RCC 7860 (cell line): Measurements from ENCODE around the gene CALCOCO2.
"Not testable (repeated sequence)": the region's sequence is repeated elsewhere in the genome, so short reads cannot be mapped to it uniquely, and the experiment has no call there.

Experiments used
- DNase-seq: peaks from one replicate; pipeline ENCODE4 v3.0.0-alpha.2; 2015; ENCODE audit warnings: low spot score
- FAIRE-seq: peaks from 2 replicates; lab custom pipeline; 2012; peaks lifted over from hg19 to GRCh38; lab: Jason Lieb, UNC

Gene CALCOCO2

DNA sequence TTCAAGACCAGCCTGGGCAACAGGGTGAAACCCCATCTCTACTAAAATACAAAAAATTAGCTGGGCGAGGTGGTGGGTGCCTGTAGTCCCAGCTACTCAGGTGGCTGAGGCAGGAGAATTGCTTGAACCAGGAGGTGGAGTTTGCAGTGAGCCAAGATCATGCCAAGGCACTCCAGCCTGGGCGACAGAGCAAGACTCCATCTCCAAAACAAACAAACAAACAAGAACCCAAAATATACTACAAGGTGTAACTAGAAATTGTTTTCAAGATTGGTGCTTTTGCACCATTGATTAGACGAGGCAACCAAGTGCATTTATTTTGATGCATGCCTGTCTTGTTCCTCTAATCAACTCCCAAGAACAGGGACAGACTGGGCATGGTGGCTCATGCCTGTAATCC is 41.6 kb downstream of the CALCOCO2 start:
- not testable (repeated sequence) for FAIRE-seq, DNase-seq

GRCh38 chr17:48873209-48873608 is 42.4 kb downstream of the CALCOCO2 start:
- DNase-seq, result no peak

GRCh38 chr17:48873696-48874443 is 43.0 kb downstream of the CALCOCO2 start:
- FAIRE-seq, result no peak
- no peak for DNase-seq

More at GRCh38 chr17:48873209-48873608, 42.4 kb downstream of the CALCOCO2 start:
- FAIRE-seq, result no peak

DNA sequence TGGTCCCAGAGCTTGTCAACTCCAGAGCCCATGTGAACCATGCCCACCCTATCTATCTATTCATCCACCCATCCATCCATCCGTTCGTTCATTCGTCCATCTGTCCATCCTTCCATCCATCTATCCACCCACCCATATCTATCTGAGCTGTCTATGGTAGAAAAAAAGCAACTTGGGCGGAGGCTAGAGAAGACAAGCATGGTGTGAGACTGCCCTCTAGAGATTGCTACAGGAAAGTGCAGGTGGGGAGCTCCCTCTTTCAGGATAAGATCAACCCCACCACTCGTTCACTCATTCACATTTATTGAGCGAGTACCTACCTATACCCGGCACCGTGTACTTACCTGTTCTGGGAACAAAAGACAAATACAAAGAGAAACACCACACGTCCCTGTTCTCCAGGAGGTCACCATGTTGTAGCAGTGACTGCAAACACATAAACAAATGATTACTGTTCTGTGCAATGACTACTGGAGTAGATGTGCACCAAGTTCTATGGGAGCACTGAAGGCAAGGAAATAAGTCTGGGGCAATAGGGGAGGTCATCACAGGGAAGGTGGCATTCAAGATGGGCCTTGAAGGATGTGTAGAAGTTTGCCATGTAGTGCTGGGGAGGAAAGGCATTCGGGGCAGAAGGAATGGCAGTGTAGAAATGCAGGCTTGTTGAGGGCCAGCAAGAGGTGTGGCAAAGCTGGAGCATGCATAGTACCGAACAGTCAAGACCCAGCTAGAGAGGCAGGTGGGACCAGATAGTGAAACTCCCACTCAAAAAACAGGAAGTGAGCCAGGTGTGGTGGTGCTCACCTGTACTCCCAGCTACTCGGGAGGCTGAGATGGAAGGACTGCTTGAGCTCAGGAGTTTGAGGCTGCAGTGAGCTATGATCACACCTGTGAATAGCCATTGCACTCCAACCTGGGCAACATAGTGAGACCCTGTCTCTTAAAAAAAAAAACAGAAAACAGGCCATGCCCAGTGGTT is 48.4 kb downstream of the CALCOCO2 start:
- no peak for FAIRE-seq
- peak; percentile 66 for DNase-seq

- DNase-seq (no peak), FAIRE-seq (no peak)
These were observed 51.4 kb downstream of the CALCOCO2 start for GRCh38 chr17:48882272-48882671.

GRCh38 chr17:48883171-48883570 is 52.3 kb downstream of the CALCOCO2 start:
- no peak for FAIRE-seq

GRCh38 chr17:48890086-48890485 is 59.3 kb downstream of the CALCOCO2 start:
- DNase-seq, result no peak
- FAIRE-seq, result no peak

More at GRCh38 chr17:48883171-48883570, 52.3 kb downstream of the CALCOCO2 start:
- DNase-seq, result no peak

GRCh38 chr17:48892940-48893645 is 62.3 kb downstream of the CALCOCO2 start:
- DNase-seq (no peak), FAIRE-seq (no peak)

- no peak for DNase-seq
- FAIRE-seq, result no peak
These were observed 63.0 kb downstream of the CALCOCO2 start for GRCh38 chr17:48893646-48894508.

DNA sequence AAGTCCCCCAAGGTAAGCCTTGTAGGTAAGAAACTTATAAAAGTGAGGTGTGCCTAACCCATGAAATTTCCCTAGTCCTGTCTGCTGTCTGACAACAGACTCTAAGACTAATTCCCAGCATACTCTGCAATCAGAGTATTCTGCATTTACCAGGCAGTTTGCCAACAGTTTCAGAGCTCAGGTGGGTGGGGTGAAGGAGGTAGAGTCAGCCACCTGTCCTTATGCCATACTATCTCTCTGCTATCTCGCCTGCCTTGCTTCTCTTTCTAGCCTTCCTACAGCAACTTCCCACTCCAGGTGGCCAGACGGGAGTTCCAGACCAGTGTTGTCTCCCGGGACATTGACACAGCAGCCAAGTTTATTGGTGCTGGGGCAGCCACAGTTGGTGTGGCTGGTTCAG is 64.1 kb downstream of the CALCOCO2 start:
- DNase-seq (no peak), FAIRE-seq (no peak)

GRCh38 chr17:48901241-48901640 is 70.4 kb downstream of the CALCOCO2 start:
- FAIRE-seq, result no peak
- no peak for DNase-seq

DNA sequence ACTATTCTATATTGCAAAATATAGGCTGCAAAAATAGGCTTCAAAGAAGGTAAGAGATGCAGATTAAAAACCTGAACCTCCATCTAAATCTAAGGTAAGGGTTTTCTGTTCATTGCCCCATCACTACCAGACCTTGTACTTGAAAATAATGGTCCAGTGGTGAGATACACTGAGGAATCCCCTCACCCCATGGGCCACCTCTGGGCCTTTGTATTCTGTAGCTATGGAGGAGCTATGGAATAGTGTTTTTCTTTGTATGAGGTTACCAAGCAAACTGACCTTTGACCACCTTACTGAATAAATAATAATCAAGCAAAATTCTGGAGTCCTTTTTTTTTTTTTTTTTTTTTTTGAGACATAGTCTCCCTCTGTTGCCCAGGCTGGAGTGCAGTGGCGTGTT is 72.6 kb downstream of the CALCOCO2 start:
- no peak for DNase-seq
- FAIRE-seq, result no peak

GRCh38 chr17:48904428-48904827 is 73.6 kb downstream of the CALCOCO2 start:
- no peak for FAIRE-seq
- DNase-seq, result no peak

- DNase-seq, result no peak
- no peak for FAIRE-seq
These were observed 75.2 kb downstream of the CALCOCO2 start for GRCh38 chr17:48905987-48906515.

GRCh38 chr17:48907713-48908046 is 76.8 kb downstream of the CALCOCO2 start:
- FAIRE-seq (no peak), DNase-seq (peak; percentile 54)

DNA sequence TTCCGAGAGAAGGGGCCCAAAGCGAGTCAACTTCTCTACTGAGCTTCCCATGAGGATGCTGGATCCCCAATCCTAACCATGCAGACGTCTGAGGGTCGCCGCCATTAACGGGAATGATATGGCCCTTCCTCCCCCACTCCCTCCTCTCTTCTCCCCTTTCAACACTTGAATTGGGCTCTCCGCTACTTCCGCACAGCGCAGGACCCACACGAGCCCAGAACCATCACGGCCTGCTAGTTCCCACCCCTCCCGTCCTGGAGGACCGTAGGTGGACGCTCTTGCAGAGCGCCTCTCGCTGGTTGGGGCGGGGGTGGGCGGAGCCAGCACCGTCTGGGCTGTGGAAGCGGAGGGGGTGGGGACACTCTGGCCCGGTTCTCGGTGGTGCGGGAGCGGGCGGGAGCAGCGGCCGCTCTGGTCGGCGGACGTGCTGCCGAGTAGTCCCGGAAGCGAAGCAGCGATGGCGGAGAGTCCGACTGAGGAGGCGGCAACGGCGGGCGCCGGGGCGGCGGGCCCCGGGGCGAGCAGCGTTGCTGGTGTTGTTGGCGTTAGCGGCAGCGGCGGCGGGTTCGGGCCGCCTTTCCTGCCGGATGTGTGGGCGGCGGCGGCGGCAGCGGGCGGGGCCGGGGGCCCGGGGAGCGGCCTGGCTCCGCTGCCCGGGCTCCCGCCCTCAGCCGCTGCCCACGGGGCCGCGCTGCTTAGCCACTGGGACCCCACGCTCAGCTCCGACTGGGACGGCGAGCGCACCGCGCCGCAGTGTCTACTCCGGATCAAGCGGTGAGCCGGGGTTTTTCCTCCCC is 77.4 kb downstream of the CALCOCO2 start, which contains the start of gene UBE2Z:
UBE2Z (plus strand) TSS at position 361 of the 797 bp plus-strand sequence; CDS start at position 458, 97 bp downstream.
- peak; percentile 55 for FAIRE-seq
- peak; percentile 77 for DNase-seq

- FAIRE-seq, result no peak
These were observed 78.1 kb downstream of the CALCOCO2 start for GRCh38 chr17:48908853-48909394.

DNA sequence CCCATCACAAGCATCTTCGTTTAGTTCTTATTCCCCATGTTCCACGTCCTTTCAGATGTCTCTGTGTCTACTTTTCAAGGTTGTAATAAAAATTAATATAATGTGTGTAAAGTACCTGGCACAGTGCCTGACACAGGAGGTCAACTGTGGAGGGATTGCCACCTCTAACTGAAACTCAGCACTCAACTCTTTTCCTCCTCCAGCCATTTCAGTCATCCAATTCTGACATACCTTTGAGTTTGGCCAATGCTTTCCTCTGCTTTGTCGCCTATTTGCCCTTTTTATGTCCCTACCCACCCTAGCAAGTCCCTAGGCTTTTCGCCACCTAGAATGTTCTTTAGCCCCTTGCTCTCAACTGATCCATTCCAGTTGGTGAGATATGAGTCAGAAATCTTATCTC is 78.9 kb downstream of the CALCOCO2 start:
- FAIRE-seq (no peak), DNase-seq (no peak)

More at GRCh38 chr17:48908853-48909394, 78.1 kb downstream of the CALCOCO2 start:
- DNase-seq, result peak; percentile 64

- FAIRE-seq (no peak), DNase-seq (no peak)
These were observed 79.5 kb downstream of the CALCOCO2 start for GRCh38 chr17:48910370-48910769.
